Fibroblast of lung (primary cell): Measurements from ENCODE around the gene OCA2. TPM values are rescaled to one million over a fixed set of nuclear protein-coding genes. Genes with fewer than 3 reads are reported as not detected.

Experiments used
- DNase-seq, 2 donors: peaks; one replicate each; pipeline versions ENCODE4 v3.0.0 to v3.0.0-alpha.2; 2010; ENCODE audit warnings: low read depth in 2 of 2
- H2AFZ ChIP-seq: 2 replicates; pipeline ENCODE4 v1.5.1; 2012; ENCODE audit warnings: low read length, control low read depth, inconsistent platforms
- H3K27ac ChIP-seq: 2 replicates; pipeline ENCODE4 v1.5.1; 2011; ENCODE audit warnings: low read length, control low read depth; ENCODE audit not compliant: insufficient read depth
- H3K27me3 ChIP-seq: 2 replicates; pipeline ENCODE4 v1.5.1; 2011; ENCODE audit warnings: mild to moderate bottlenecking, low read length; ENCODE audit not compliant: control insufficient read depth, insufficient read depth
- H3K36me3 ChIP-seq: 2 replicates; pipeline ENCODE4 v1.5.1; 2011; ENCODE audit warnings: low read length; ENCODE audit not compliant: control insufficient read depth, insufficient read depth
- H3K4me1 ChIP-seq: 2 replicates; pipeline ENCODE4 v1.5.1; 2011; ENCODE audit warnings: low read length; ENCODE audit not compliant: control insufficient read depth, insufficient read depth; ENCODE audit errors: extremely low read depth
- H3K4me2 ChIP-seq: 2 replicates; pipeline ENCODE4 v1.5.1; 2011; ENCODE audit warnings: low read length, control low read depth; ENCODE audit not compliant: insufficient read depth; ENCODE audit errors: extremely low read depth
- H3K4me3 ChIP-seq, 4 experiments: fragments of 200-600 bp in 1 of 4; sonication (generic) in 1 of 4; replicated peaks in 1 of 4; 2 replicates each; pipeline ENCODE4 v1.5.1; 2011 to 2016; ENCODE audit warnings: low read length in 4 of 4, low read depth in 3 of 4, mild to moderate bottlenecking in 3 of 4, control low read depth in 2 of 4, inconsistent platforms in 1 of 4, mixed read lengths in 1 of 4; ENCODE audit not compliant: insufficient read depth in 1 of 4; ENCODE audit errors: control extremely low read depth in 1 of 4
- H3K79me2 ChIP-seq: 2 replicates; pipeline ENCODE4 v1.5.1; 2012; ENCODE audit warnings: mild to moderate bottlenecking, low read length, inconsistent platforms; ENCODE audit not compliant: control insufficient read depth, insufficient read depth
- H3K9ac ChIP-seq: 2 replicates; pipeline ENCODE4 v1.5.1; 2011; ENCODE audit warnings: mild to moderate bottlenecking, low read length, control low read depth; ENCODE audit not compliant: insufficient read depth
- H3K9me3 ChIP-seq: 2 replicates; pipeline ENCODE4 v1.5.1; 2012; ENCODE audit warnings: low read depth, low read length; ENCODE audit not compliant: control insufficient read depth, insufficient read depth
- H4K20me1 ChIP-seq: 2 replicates; pipeline ENCODE4 v1.5.1; 2011; ENCODE audit warnings: low read length; ENCODE audit not compliant: control insufficient read depth, insufficient read depth; ENCODE audit errors: extremely low read depth
- CTCF ChIP-seq, 2 donors: IDR thresholded peaks in 1 of 2; conservative IDR thresholded peaks in 1 of 2; 1 replicate in 1 of 2; 2 replicates in 1 of 2; pipeline ENCODE4 v1.5.1; 2011 to 2012; ENCODE audit warnings: low read length in 2 of 2, control low read depth in 1 of 2, inconsistent platforms in 1 of 2, low read depth in 1 of 2, mild to moderate bottlenecking in 1 of 2
- EZH2 ChIP-seq: IDR thresholded peaks from 2 replicates; pipeline ENCODE4 v1.5.1; 2012; ENCODE audit warnings: low read length, control low read depth, mild to moderate bottlenecking; ENCODE audit errors: missing control alignments
- polyA plus RNA-seq, 2 donors: library from polyadenylated mRNA; depleted of rRNA in 1 of 2; stranded (reverse) in 1 of 2; unstranded in 1 of 2; fragments of >200 nt; gene quantifications; 2 replicates each; pipeline ENCODE4 v1.2.1, GENCODE V29; 2011 to 2012; ENCODE audit warnings: missing spikeins in 1 of 2
- total RNA-seq: library from RNA; depleted of rRNA; stranded (reverse); fragments of >200 nt; gene quantifications from 2 replicates; pipeline ENCODE4 v1.2.1, GENCODE V29; 2014

Gene OCA2
- total and polyA plus RNA-seq, 2 donors (not counting 1 experiment from before 2014, with no cell fraction given), result not detected

- H3K36me3 ChIP-seq, result no peaks in the 10 kb centered on the region
- no peaks in the 10 kb centered on the region for H3K79me2 ChIP-seq
- H3K9me3 ChIP-seq, result no peaks in the 10 kb centered on the region
- no peak for TF ChIP-seq CTCF (conservative IDR thresholded peaks at IDR 0.05 in 1 of 2, IDR thresholded peaks at IDR 0.05 in 1 of 2; ENCODE audit: low read depth in 1 of 2, low read length in 2 of 2)
- TF ChIP-seq EZH2, result no peak
- no peaks in the 10 kb centered on the region for H4K20me1 ChIP-seq
- H3K27ac ChIP-seq, result no peak overlapping the region
- no peaks in the 10 kb centered on the region for H3K27me3 ChIP-seq
- H3K9ac ChIP-seq, result no peak overlapping the region
- H3K4me3 ChIP-seq, result no peak overlapping the region
- no peak for DNase-seq
- no peak overlapping the region for H3K4me2 ChIP-seq
- H2AFZ ChIP-seq, result no peak overlapping the region
- H3K4me1 ChIP-seq, result no peaks in the 10 kb centered on the region
These were observed 237.9 kb downstream of the OCA2 start for GRCh38 chr15:27861171-27861570.

- no peak overlapping the region for H3K4me2 ChIP-seq
- no peak overlapping the region for H3K4me3 ChIP-seq
- H2AFZ ChIP-seq, result no peak overlapping the region
- TF ChIP-seq EZH2 (no peak), CTCF (conservative IDR thresholded peaks at IDR 0.05 in 1 of 2, IDR thresholded peaks at IDR 0.05 in 1 of 2; ENCODE audit: low read depth in 1 of 2, low read length in 2 of 2) (no peak)
- H3K79me2 ChIP-seq, result no peaks in the 10 kb centered on the region
- H3K9ac ChIP-seq, result no peak overlapping the region
- H3K36me3 ChIP-seq, result no peaks in the 10 kb centered on the region
- no peaks in the 10 kb centered on the region for H3K9me3 ChIP-seq
- H3K27me3 ChIP-seq, result no peaks in the 10 kb centered on the region
- H3K4me1 ChIP-seq, result no peaks in the 10 kb centered on the region
- no peaks in the 10 kb centered on the region for H4K20me1 ChIP-seq
- H3K27ac ChIP-seq, result no peak overlapping the region
- no peak for DNase-seq
These were observed 244.0 kb downstream of the OCA2 start for GRCh38 chr15:27855137-27855536.

GRCh38 chr15:27854601-27855000 lies 244.5 kb downstream of the OCA2 start:
- Histone ChIP-seq H3K9ac (no peak overlapping the region), H3K27me3 (no peaks in the 10 kb centered on the region), H3K4me3 (no peak overlapping the region), H3K9me3 (no peaks in the 10 kb centered on the region), H3K27ac (no peak overlapping the region), H2AFZ (no peak overlapping the region), H3K4me1 (no peaks in the 10 kb centered on the region), H3K4me2 (no peak overlapping the region), H4K20me1 (no peaks in the 10 kb centered on the region), H3K36me3 (no peaks in the 10 kb centered on the region), H3K79me2 (no peaks in the 10 kb centered on the region)
- no peak for DNase-seq
- TF ChIP-seq EZH2 (no peak), CTCF (conservative IDR thresholded peaks at IDR 0.05 in 1 of 2, IDR thresholded peaks at IDR 0.05 in 1 of 2; ENCODE audit: low read depth in 1 of 2, low read length in 2 of 2) (no peak)
